Mesendoderm (in vitro differentiated cells): Measurements from ENCODE around the gene KRT71.

ENCODE experiments used
- DNase-seq: peaks from one replicate; pipeline ENCODE4 v3.0.0; 2013
- H2AK5ac ChIP-seq: 2 replicates; pipeline ENCODE4 v1.6.1; 2013; ENCODE audit warnings: low read length, inconsistent platforms
- H2BK120ac ChIP-seq: 2 replicates; pipeline ENCODE4 v1.6.1; 2013; ENCODE audit warnings: low read depth, mild to moderate bottlenecking, low read length, moderate library complexity, mixed read lengths
- H2BK15ac ChIP-seq: replicated peaks from 2 replicates; pipeline ENCODE4 v1.6.1; 2013; ENCODE audit warnings: low read depth, mild to moderate bottlenecking, moderate library complexity
- H2BK5ac ChIP-seq: 2 replicates; pipeline ENCODE4 v1.6.1; 2013; ENCODE audit warnings: low read length, inconsistent platforms
- H3K18ac ChIP-seq: 2 replicates; pipeline ENCODE4 v1.6.1; 2013; ENCODE audit warnings: mild to moderate bottlenecking, low read length, mixed read lengths
- H3K23ac ChIP-seq: one replicate; pipeline ENCODE4 v1.6.1; 2013; ENCODE audit warnings: low read length
- H3K27ac ChIP-seq: 2 replicates; pipeline ENCODE4 v1.5.1; 2013; ENCODE audit warnings: low read depth, mild to moderate bottlenecking, inconsistent platforms, low read length, moderate library complexity
- H3K27me3 ChIP-seq: 2 replicates; pipeline ENCODE4 v1.6.1; 2013; ENCODE audit warnings: low read length, control low read depth, mild to moderate bottlenecking, inconsistent platforms; ENCODE audit not compliant: insufficient read depth, poor library complexity
- H3K36me3 ChIP-seq: 2 replicates; pipeline ENCODE4 v1.6.1; 2013; ENCODE audit warnings: low read length, inconsistent platforms; ENCODE audit not compliant: control insufficient read depth, insufficient read depth
- H3K4ac ChIP-seq: one replicate; pipeline ENCODE4 v1.6.1; 2013; ENCODE audit warnings: low read depth, mild to moderate bottlenecking, low read length, moderate library complexity
- H3K4me1 ChIP-seq: 2 replicates; pipeline ENCODE4 v1.6.1; 2013; ENCODE audit warnings: low read depth, low read length, inconsistent platforms; ENCODE audit not compliant: control insufficient read depth
- H3K4me2 ChIP-seq: 2 replicates; pipeline ENCODE4 v1.6.1; 2013; ENCODE audit warnings: low read length
- H3K4me3 ChIP-seq: 2 replicates; pipeline ENCODE4 v1.5.1; 2013; ENCODE audit warnings: mild to moderate bottlenecking, low read length
- H3K56ac ChIP-seq: one replicate; pipeline ENCODE4 v1.6.1; 2013; ENCODE audit warnings: low read length
- H3K79me1 ChIP-seq: 2 replicates; pipeline ENCODE4 v1.6.1; 2013; ENCODE audit warnings: low read length, inconsistent platforms
- H3K79me2 ChIP-seq: 2 replicates; pipeline ENCODE4 v1.6.1; 2013; ENCODE audit warnings: mild to moderate bottlenecking, low read length; ENCODE audit not compliant: control insufficient read depth, insufficient read depth
- H3K9ac ChIP-seq: 2 replicates; pipeline ENCODE4 v1.6.1; 2013; ENCODE audit warnings: low read length, inconsistent platforms
- H4K5ac ChIP-seq: one replicate; pipeline ENCODE4 v1.6.1; 2013; ENCODE audit warnings: low read length
- H4K8ac ChIP-seq: one replicate; pipeline ENCODE4 v1.6.1; 2013; ENCODE audit warnings: low read depth, mild to moderate bottlenecking, control low read depth, low read length, moderate library complexity
- WGBS: extraction: QIAGEN DNeasy Blood & Tissue Kit; methylation state at CpG from one replicate; pipeline ENCODE4 v1.1.7; 2013; ENCODE audit warnings: low lambda C conversion rate, missing lambda C conversion rate; ENCODE audit not compliant: insufficient coverage; ENCODE audit errors: extremely low coverage; 5-methylcytosine and 5-hydroxymethylcytosine counted together

Gene KRT71

DNA sequence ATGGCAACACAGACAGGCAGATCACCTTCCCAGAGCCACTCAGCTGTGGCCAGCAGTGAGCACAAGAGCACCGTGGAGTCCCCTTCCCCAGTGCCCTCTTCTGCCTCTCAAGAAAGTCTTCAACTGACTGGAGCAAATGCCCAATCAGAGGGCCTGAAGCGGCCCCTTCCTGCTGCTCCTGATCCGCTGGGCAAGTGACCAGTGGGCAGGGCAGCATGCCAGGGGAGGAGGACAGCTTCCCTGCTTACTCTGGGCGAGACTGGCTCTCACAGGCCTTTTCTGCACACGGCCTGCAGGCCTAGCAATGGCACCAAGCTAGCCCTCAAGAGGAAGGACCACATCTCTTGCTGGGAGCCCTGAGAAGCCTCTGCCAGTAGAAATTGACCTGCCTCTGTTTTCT is 890 bp downstream of the KRT71 start:
- Histone ChIP-seq H3K4me1 (peaks cover 2% of the 10 kb centered on the region), H3K79me1 (no peaks in the 10 kb centered on the region), H3K36me3 (no peaks in the 10 kb centered on the region), H3K27me3 (no peaks in the 10 kb centered on the region), H3K18ac (no peak overlapping the region), H2AK5ac (no peak overlapping the region), H4K5ac (no peak overlapping the region), H3K56ac (no peak overlapping the region), H3K4me2 (no peak overlapping the region), H3K4me3 (no peak overlapping the region), H3K27ac (no peak overlapping the region), H2BK5ac (no peak overlapping the region), H3K23ac (no peak overlapping the region), H3K9ac (no peak overlapping the region), H4K8ac (no peak overlapping the region), H2BK120ac (no peak overlapping the region), H3K4ac (no peak overlapping the region), H2BK15ac (no peak overlapping the region), H3K79me2 (no peaks in the 10 kb centered on the region)
- no CpG with 5 or more reads among the region's 5 CpGs for WGBS
- no peak for DNase-seq

DNA sequence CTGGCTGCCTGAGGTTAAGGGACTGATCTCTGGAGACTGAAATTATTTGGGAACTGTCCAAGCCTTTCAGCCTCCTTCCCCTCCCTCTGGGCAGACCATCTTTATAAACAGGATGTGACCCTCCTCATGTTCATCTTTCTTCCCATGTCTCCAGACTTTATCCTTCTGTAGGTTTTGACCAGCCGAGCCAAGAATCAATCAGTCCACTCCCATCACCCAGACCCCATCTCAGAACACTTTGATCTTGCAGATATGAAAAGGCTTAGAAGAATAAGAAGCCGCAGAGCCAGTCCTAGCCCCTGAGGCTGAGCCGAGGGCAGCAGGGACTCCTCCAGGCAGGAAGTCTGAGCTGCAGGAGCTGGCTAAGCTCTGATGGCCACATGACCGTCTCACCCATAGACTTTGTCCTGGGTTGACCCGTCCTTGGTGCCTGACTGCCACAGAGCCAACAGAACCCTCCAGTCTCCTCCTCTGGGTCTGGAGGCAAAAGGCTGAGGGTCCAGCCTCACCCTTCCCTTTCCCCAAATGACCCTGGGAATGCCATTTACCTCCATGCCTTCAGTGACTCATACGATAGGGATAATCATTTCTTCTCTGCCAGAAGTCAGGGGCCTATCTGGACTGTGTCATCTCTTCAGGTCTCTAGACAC is 1.6 kb downstream of the KRT71 start:
- Histone ChIP-seq H2BK120ac (no peak overlapping the region), H3K18ac (no peak overlapping the region), H3K56ac (no peak overlapping the region), H3K23ac (no peak overlapping the region), H3K4me3 (no peak overlapping the region), H3K79me2 (no peaks in the 10 kb centered on the region), H3K27ac (no peak overlapping the region), H4K8ac (no peak overlapping the region), H3K9ac (no peak overlapping the region), H3K36me3 (no peaks in the 10 kb centered on the region), H3K4me2 (no peak overlapping the region), H4K5ac (no peak overlapping the region), H3K79me1 (no peaks in the 10 kb centered on the region), H3K4me1 (peaks cover 2% of the 10 kb centered on the region), H3K27me3 (no peaks in the 10 kb centered on the region), H2BK5ac (no peak overlapping the region), H2BK15ac (no peak overlapping the region), H2AK5ac (no peak overlapping the region), H3K4ac (no peak overlapping the region)
- no CpG with 5 or more reads among the region's 6 CpGs for WGBS
- DNase-seq: peak; percentile 11

DNA sequence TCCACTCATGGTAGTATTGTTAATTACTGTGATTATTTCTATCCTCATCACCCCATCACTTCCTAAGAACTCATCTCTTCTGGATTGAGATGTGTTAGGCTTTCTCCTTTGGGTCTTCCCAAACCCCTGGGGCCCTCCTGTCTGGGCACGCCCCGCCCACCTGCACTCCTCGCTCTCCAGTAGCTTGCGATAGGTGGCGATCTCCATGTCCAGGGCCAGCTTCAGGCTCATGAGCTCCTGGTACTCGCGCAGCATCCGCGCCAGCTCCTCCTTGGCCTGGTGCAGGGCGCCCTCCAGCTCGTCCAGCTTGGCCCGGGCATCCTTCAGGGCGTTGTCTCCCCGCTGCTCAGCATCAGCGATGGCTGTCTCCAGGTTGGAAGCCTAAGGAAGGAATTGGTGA is 6.8 kb downstream of the KRT71 start:
- H3K23ac ChIP-seq: no peak overlapping the region
- no peak overlapping the region for H3K4me2 ChIP-seq
- no peak overlapping the region for H3K27ac ChIP-seq
- H3K18ac ChIP-seq: no peak overlapping the region
- H3K9ac ChIP-seq: no peak overlapping the region
- no peak overlapping the region for H2AK5ac ChIP-seq
- no peaks in the 10 kb centered on the region for H3K36me3 ChIP-seq
- no peaks in the 10 kb centered on the region for H3K27me3 ChIP-seq
- DNase-seq: no peak
- H4K5ac ChIP-seq: no peak overlapping the region
- no peak overlapping the region for H2BK15ac ChIP-seq
- no peak overlapping the region for H3K4me3 ChIP-seq
- H3K4ac ChIP-seq: no peak overlapping the region
- H3K4me1 ChIP-seq: no peaks in the 10 kb centered on the region
- H3K79me2 ChIP-seq: no peaks in the 10 kb centered on the region
- H3K79me1 ChIP-seq: no peaks in the 10 kb centered on the region
- no peak overlapping the region for H2BK120ac ChIP-seq
- H2BK5ac ChIP-seq: no peak overlapping the region
- no peak overlapping the region for H3K56ac ChIP-seq
- no CpG with 5 or more reads among the region's 15 CpGs for WGBS
- H4K8ac ChIP-seq: no peak overlapping the region

DNA sequence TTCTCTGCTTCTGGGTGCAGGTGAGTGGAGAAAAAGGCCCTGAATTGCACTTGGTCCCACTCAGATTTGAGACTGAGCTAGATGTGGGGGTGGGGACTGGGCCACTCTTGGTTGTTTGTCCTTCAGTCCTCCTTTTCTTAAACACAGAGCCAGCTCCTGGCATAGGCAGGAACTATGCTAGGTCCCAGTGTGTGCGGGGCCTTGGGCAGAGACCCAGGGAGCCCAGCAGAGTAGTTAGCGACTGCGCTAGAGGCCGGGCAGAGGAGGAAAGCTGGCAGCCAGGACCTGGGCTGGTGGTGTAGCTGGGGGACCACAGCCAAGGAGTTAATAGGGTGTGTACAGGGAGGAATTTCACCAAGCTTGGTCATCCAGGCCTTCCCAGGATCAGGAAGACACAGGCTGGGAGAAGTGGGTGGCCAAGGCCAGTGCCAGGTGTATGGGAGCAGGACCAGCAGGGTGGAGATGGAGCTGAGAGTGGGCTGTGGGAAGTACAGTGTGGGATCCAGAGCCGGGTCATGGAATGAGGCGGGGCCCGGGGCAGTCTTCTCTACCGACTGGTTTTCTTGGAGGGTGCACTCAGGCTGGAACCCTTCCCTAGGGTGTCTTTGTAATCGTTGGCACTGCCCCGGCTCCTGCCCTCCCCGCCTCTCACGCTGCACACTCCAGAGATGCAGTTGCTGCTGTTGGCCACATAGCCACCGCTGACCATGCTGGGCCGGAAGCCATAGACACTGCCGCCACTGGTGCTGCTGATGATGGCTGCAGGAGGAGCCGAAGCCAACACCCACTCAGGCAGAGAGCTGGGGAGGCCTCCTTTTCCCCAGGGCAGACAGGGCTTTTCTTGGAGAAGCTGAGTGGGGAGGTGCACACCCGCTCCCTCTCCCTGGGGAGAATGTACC is 8.7 kb downstream of the KRT71 start:
- H4K5ac ChIP-seq: no peak overlapping the region
- no peak for DNase-seq
- H2AK5ac ChIP-seq: no peak overlapping the region
- H3K4ac ChIP-seq: no peak overlapping the region
- H2BK5ac ChIP-seq: no peak overlapping the region
- no peak overlapping the region for H3K27ac ChIP-seq
- no peak overlapping the region for H2BK120ac ChIP-seq
- H3K36me3 ChIP-seq: no peaks in the 10 kb centered on the region
- H3K79me2 ChIP-seq: no peaks in the 10 kb centered on the region
- no peaks in the 10 kb centered on the region for H3K4me1 ChIP-seq
- H3K4me3 ChIP-seq: no peak overlapping the region
- no peak overlapping the region for H3K23ac ChIP-seq
- no peak overlapping the region for H3K4me2 ChIP-seq
- WGBS: no CpG with 5 or more reads among the region's 17 CpGs
- no peak overlapping the region for H2BK15ac ChIP-seq
- no peak overlapping the region for H3K9ac ChIP-seq
- no peak overlapping the region for H4K8ac ChIP-seq
- no peaks in the 10 kb centered on the region for H3K79me1 ChIP-seq
- no peak overlapping the region for H3K56ac ChIP-seq
- H3K18ac ChIP-seq: no peak overlapping the region
- H3K27me3 ChIP-seq: no peaks in the 10 kb centered on the region

DNA sequence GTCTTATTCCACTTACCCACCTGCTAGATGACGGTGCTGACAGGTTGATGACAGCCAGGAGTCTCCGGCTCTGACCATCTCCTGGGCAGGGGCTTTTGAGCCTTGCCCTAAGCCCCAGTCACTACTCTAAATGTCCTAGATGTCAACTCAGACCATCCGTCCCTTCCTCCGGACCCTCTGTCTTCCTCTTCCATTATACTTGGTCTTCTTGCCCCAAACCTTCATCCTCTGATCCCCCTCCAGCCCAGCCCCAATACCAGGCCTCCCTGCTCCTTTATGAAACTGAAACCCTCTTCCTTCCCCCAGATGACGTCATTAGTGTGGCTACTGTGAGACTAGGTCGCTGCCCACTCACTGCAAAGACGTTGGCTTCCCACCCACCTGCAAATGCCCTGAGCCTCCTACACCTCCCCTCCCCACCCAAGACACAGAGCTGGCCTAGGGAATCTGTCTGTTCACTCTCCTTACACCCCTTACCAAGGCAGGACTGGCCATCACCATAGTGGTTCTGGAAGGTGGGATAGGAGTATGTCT is 10.1 kb downstream of the KRT71 start:
- H2BK120ac ChIP-seq: no peak overlapping the region
- no peak overlapping the region for H3K23ac ChIP-seq
- H2BK5ac ChIP-seq: no peak overlapping the region
- no peak overlapping the region for H3K18ac ChIP-seq
- H3K9ac ChIP-seq: no peak overlapping the region
- no peaks in the 10 kb centered on the region for H3K27me3 ChIP-seq
- no peak overlapping the region for H2BK15ac ChIP-seq
- no peak overlapping the region for H3K4me3 ChIP-seq
- no peaks in the 10 kb centered on the region for H3K36me3 ChIP-seq
- no peak overlapping the region for H2AK5ac ChIP-seq
- no CpG with 5 or more reads among the region's 7 CpGs for WGBS
- no peak for DNase-seq
- no peak overlapping the region for H4K5ac ChIP-seq
- no peak overlapping the region for H3K4me2 ChIP-seq
- H3K27ac ChIP-seq: no peak overlapping the region
- H3K4me1 ChIP-seq: no peaks in the 10 kb centered on the region
- no peaks in the 10 kb centered on the region for H3K79me1 ChIP-seq
- H4K8ac ChIP-seq: no peak overlapping the region
- H3K56ac ChIP-seq: no peak overlapping the region
- no peaks in the 10 kb centered on the region for H3K79me2 ChIP-seq
- no peak overlapping the region for H3K4ac ChIP-seq
